Muscle of leg (tissue), 11 donors: ENCODE data around the gene HAPLN2. TPM values are rescaled to one million over a fixed set of nuclear protein-coding genes. Genes with fewer than 3 reads are reported as not detected.
"Not testable (repeated sequence)": the region's sequence is repeated elsewhere in the genome, so short reads cannot be mapped to it uniquely, and the experiment has no call there.

Source experiments
- DNase-seq: peaks from one replicate; pipeline ENCODE4 v3.0.0; 2013
- H3K27ac ChIP-seq: one replicate; pipeline ENCODE4 v1.5.1; 2013; ENCODE audit warnings: mild to moderate bottlenecking, low read length, control low read depth
- H3K27me3 ChIP-seq: one replicate; pipeline ENCODE4 v1.6.1; 2013; ENCODE audit warnings: low read length; ENCODE audit not compliant: control insufficient read depth, insufficient read depth
- H3K36me3 ChIP-seq: one replicate; pipeline ENCODE4 v1.6.1; 2013; ENCODE audit warnings: low read length; ENCODE audit not compliant: control insufficient read depth, insufficient read depth
- H3K4me1 ChIP-seq: one replicate; pipeline ENCODE4 v1.6.1; 2013; ENCODE audit warnings: low read length; ENCODE audit not compliant: control insufficient read depth, insufficient read depth
- H3K4me3 ChIP-seq: one replicate; pipeline ENCODE4 v1.5.1; 2013; ENCODE audit warnings: low read length, control low read depth
- H3K9me3 ChIP-seq: replicated peaks from 2 replicates; pipeline ENCODE4 v1.6.1; 2013; ENCODE audit warnings: low read depth, low read length; ENCODE audit not compliant: control insufficient read depth
- WGBS: methylation state at CpG from one replicate; pipeline ENCODE4 v1.1.5; 2013; ENCODE audit warnings: missing lambda C conversion rate; ENCODE audit not compliant: insufficient coverage; 5-methylcytosine and 5-hydroxymethylcytosine counted together
- polyA plus RNA-seq, 8 donors: library from polyadenylated mRNA; unstranded; fragments of 120-200 nt; gene quantifications; one replicate each; pipeline versions ENCODE4 v1.2.1 to v1.2.3, GENCODE V29; 2013; ENCODE audit warnings: inconsistent platforms in 1 of 8, low replicate concordance in 1 of 8; ENCODE audit not compliant: insufficient read length in 8 of 8, insufficient read depth in 1 of 8
- total RNA-seq: library from RNA; stranded (reverse); fragments of 120-200 nt; gene quantifications from one replicate; pipeline ENCODE4 v1.2.4, GENCODE V29; 2013

Gene HAPLN2
- total and polyA plus RNA-seq, 9 donors = 0.11 to 0.75 (median 0.43) TPM

GRCh38 chr1:156629823-156630449 lies 10.7 kb downstream of the HAPLN2 start:
- DNase-seq = no peak
- Histone ChIP-seq H3K27me3 (peaks cover 55% of the 10 kb centered on the region), H3K27ac (no peak overlapping the region), H3K36me3 (no peaks in the 10 kb centered on the region), H3K4me1 (peaks cover 11% of the 10 kb centered on the region), H3K4me3 (no peak overlapping the region), H3K9me3 (no peaks in the 10 kb centered on the region)
- WGBS = 60% methylated on average over 3 of the region's 8 CpGs

- not testable (repeated sequence) for DNase-seq, H3K36me3 ChIP-seq
- WGBS = 33% methylated on average over 3 of the region's 9 CpGs
Measured at GRCh38 chr1:156631152-156631551, 11.9 kb downstream of the HAPLN2 start.

GRCh38 chr1:156632355-156632754 lies 13.1 kb downstream of the HAPLN2 start:
- Histone ChIP-seq H3K27ac (no peak overlapping the region), H3K9me3 (no peaks in the 10 kb centered on the region), H3K36me3 (no peaks in the 10 kb centered on the region), H3K27me3 (peaks cover 52% of the 10 kb centered on the region), H3K4me3 (no peak overlapping the region), H3K4me1 (no peaks in the 10 kb centered on the region)
- WGBS = no CpG with 5 or more reads among the region's 3 CpGs
- DNase-seq = no peak

More at GRCh38 chr1:156631152-156631551, 11.9 kb downstream of the HAPLN2 start:
- H3K27ac ChIP-seq, H3K4me3 ChIP-seq, H3K4me1 ChIP-seq, H3K9me3 ChIP-seq: not testable (repeated sequence)
- H3K27me3 ChIP-seq = peaks cover 51% of the 10 kb centered on the region

- Histone ChIP-seq H3K4me1 (peaks cover 35% of the 10 kb centered on the region), H3K27me3 (peaks cover 77% of the 10 kb centered on the region), H3K27ac (no peak overlapping the region), H3K36me3 (no peaks in the 10 kb centered on the region), H3K9me3 (no peaks in the 10 kb centered on the region), H3K4me3 (no peak overlapping the region)
- no peak for DNase-seq
- WGBS = 43% methylated on average over 5 of the region's 8 CpGs
Measured at GRCh38 chr1:156638189-156638985, 19.2 kb downstream of the HAPLN2 start.

GRCh38 chr1:156639601-156640101 lies 20.4 kb downstream of the HAPLN2 start:
- H3K27ac ChIP-seq = no peak overlapping the region

GRCh38 chr1:156640842-156641706 lies 21.9 kb downstream of the HAPLN2 start:
- Histone ChIP-seq H3K27ac (no peak overlapping the region), H3K36me3 (no peaks in the 10 kb centered on the region), H3K9me3 (no peaks in the 10 kb centered on the region), H3K27me3 (peaks cover 91% of the 10 kb centered on the region), H3K4me1 (peaks cover 35% of the 10 kb centered on the region), H3K4me3 (peak overlapping the region; percentile 30)
- no peak for DNase-seq
- 32% methylated on average over 3 of the region's 6 CpGs for WGBS

More at GRCh38 chr1:156639601-156640101, 20.4 kb downstream of the HAPLN2 start:
- H3K9me3 ChIP-seq = no peaks in the 10 kb centered on the region
- no peak overlapping the region for H3K4me3 ChIP-seq
- DNase-seq = no peak
- H3K4me1 ChIP-seq = peaks cover 35% of the 10 kb centered on the region
- no peaks in the 10 kb centered on the region for H3K36me3 ChIP-seq
- peaks cover 84% of the 10 kb centered on the region for H3K27me3 ChIP-seq
- WGBS = 41% methylated on average over 6 of the region's 6 CpGs

- H3K36me3 ChIP-seq = no peaks in the 10 kb centered on the region
- no peak within 1 kb of the TSS for H3K27ac ChIP-seq
- H3K4me1 ChIP-seq = peaks cover 35% of the 10 kb centered on the region
- DNase-seq = peak; percentile 85
- no peaks in the 10 kb centered on the region for H3K9me3 ChIP-seq
- peaks cover 94% of the 10 kb centered on the region for H3K27me3 ChIP-seq
- under 1% methylated on average over 37 of the region's 46 CpGs for WGBS
- peak within 1 kb of the TSS; percentile 30 for H3K4me3 ChIP-seq
Measured at GRCh38 chr1:156641761-156642264, 22.6 kb downstream of the HAPLN2 start, which contains the start of gene BCAN. Gene BCAN, plus strand, starts transcription at chr1:156642117. Its CDS starts 3,938 bp downstream, at chr1:156646055.

- Histone ChIP-seq H3K4me1 (peaks cover 35% of the 10 kb centered on the region), H3K9me3 (no peaks in the 10 kb centered on the region), H3K27me3 (peaks cover 97% of the 10 kb centered on the region), H3K4me3 (peak overlapping the region; percentile 30), H3K36me3 (no peaks in the 10 kb centered on the region), H3K27ac (no peak overlapping the region)
- WGBS = 3% methylated on average over 34 of the region's 40 CpGs
- no peak for DNase-seq
Measured at GRCh38 chr1:156642265-156643048, 23.2 kb downstream of the HAPLN2 start.

GRCh38 chr1:156643049-156643777 lies 24.0 kb downstream of the HAPLN2 start:
- WGBS = no CpG with 5 or more reads among the region's 7 CpGs
- H3K27me3 ChIP-seq = peaks cover 99% of the 10 kb centered on the region
- no peak for DNase-seq

More at GRCh38 chr1:156643049-156643777, 24.0 kb downstream of the HAPLN2 start:
- H3K27ac ChIP-seq = no peak overlapping the region
- no peak overlapping the region for H3K4me3 ChIP-seq
- peaks cover 35% of the 10 kb centered on the region for H3K4me1 ChIP-seq
- H3K9me3 ChIP-seq = no peaks in the 10 kb centered on the region
- no peaks in the 10 kb centered on the region for H3K36me3 ChIP-seq
